ENCODE measurements around the gene SLC25A15. TPM values are rescaled to one million over a fixed set of nuclear protein-coding genes. Genes with fewer than 3 reads are reported as not detected.

SLC25A15 gene
- total RNA-seq: 22.8 and 24.2 TPM in 2 replicates

GRCh38 chr13:40789275-40790153, at the start of gene SLC25A15:
TSS of gene SLC25A15 (plus strand) at chr13:40789611. CDS start at chr13:40793227, 3,616 bp downstream.
- intact Hi-C loops (cut with micrococcal nuclease): loop anchor here (1.0 to 5.0 kb wide), 3 partner anchors 12 to 133 kb away; partner anchors contain the start of gene MRPS31
- peak within 1 kb of the TSS; percentile 80 for H3K27ac Mint-ChIP-seq
- no peaks in the 10 kb centered on the region for H3K9me3 Mint-ChIP-seq
- peak within 1 kb of the TSS; percentile 79 for H3K4me3 Mint-ChIP-seq
- H3K27me3 Mint-ChIP-seq: no peaks in the 10 kb centered on the region
- DNase-seq: peak; percentile 94
- H3K36me3 Mint-ChIP-seq (ENCODE audit: low read depth): no peaks in the 10 kb centered on the region
- H3K4me1 Mint-ChIP-seq: peaks cover 21% of the 10 kb centered on the region

DNA sequence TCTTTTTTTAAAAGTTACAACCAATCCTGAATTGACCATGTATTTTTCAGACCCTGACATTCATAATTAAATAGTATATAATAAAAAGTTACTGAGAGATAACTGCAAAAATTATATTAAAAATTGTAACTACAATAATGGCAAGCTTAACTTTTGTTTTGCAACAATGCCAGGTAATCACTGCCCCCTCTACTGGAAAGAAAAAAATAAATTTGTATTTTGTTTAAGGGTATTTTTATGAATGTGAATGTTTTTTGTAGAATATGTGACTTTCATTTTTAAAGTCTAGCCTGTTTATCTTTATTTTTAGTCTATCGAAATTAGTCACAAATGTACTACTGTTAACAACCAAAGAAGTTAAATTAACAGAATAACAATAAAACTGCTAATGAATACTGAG, 40.1 kb upstream of the SLC25A15 start:
- DNase-seq: no peak
- Mint-ChIP-seq H3K4me1 (peaks cover 2% of the 10 kb centered on the region), H3K9me3 (no peaks in the 10 kb centered on the region), H3K4me3 (no peak overlapping the region), H3K36me3 (ENCODE audit: low read depth) (peaks cover 28% of the 10 kb centered on the region), H3K27ac (no peak overlapping the region), H3K27me3 (no peaks in the 10 kb centered on the region)
- intact Hi-C loops (cut with micrococcal nuclease): no loop called here

DNA sequence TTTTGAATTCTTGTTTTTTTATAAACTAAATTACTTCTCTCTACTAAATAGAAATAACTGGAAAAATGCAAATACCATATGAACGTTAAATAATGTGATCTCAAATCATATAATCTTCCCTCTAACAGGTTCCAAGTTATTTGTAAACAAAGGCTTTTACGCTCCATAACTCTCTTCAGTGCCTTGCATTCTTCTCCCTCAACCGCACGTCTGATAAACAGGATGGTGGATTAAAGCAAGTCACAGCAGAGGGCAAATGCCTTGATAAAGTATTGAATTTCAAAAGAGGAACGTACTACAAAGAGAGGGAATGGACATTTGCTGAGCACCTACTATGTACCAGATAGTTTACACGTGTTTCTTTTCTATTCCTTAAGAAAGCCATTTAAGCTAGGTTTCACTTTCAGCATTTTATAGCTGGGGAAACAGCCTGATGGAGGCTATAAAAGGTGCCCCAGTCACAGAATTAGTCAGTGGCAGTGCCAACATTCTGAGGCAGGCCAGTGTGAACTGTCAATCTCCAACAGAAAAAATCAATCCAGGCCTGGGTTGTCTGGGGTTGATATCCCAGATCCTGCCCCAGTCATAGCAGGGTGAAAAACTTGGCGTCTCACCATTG, 34.2 kb upstream of the SLC25A15 start:
- Mint-ChIP-seq H3K27me3 (no peaks in the 10 kb centered on the region), H3K36me3 (ENCODE audit: low read depth) (peaks cover 46% of the 10 kb centered on the region), H3K4me3 (no peak overlapping the region)

DNA sequence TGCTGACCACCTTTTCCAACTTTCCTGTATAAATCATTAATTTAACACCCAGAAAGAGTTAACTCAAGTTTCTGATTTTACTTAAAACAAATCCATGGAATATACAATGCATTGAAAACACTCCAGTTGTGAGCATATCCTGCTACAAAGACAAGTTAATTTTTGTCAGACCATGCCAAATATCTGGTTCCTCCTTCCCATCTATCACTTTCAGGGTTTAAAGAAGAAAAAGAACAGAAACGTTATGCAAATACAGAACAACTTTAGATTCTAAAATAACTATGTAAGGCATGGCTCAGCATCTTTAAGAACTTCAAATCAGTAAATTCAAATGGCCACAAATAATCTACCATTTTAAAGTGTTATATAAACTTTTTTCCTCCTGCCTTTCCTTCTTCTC, 33.4 kb upstream of the SLC25A15 start:
- H3K4me3 Mint-ChIP-seq: no peak overlapping the region
- H3K9me3 Mint-ChIP-seq: no peaks in the 10 kb centered on the region
- peaks cover 50% of the 10 kb centered on the region for H3K36me3 Mint-ChIP-seq (ENCODE audit: low read depth)
- peaks cover 3% of the 10 kb centered on the region for H3K4me1 Mint-ChIP-seq
- DNase-seq: no peak
- intact Hi-C loops (cut with micrococcal nuclease): no loop called here
- H3K27ac Mint-ChIP-seq: no peak overlapping the region
- no peaks in the 10 kb centered on the region for H3K27me3 Mint-ChIP-seq

More for the DNA sequence above, 34.2 kb upstream of the SLC25A15 start:
- H3K4me1 Mint-ChIP-seq: peaks cover 3% of the 10 kb centered on the region
- H3K27ac Mint-ChIP-seq: no peak overlapping the region
- intact Hi-C loops (cut with micrococcal nuclease): no loop called here
- H3K9me3 Mint-ChIP-seq: no peaks in the 10 kb centered on the region
- DNase-seq: no peak

DNA sequence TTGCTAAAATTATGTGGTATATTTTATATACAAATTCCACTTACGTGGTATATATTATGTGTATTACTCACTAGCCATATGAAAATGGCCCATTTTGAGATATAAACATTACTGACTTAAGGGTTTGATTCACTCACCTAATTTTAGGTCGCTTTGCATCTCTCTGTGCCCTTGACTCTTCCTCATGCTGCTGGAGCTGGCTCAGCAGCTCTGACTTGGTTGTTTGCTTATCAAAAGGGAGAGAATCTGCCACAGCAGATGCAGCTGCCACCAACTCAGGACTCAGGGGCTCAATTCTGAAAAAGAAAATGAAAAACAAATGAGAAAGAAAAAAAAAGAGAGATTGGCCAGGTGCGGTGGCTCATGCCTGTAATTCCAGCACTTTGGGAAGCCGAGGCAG, 30.6 kb upstream of the SLC25A15 start:
- Mint-ChIP-seq H3K27me3 (no peaks in the 10 kb centered on the region), H3K27ac (peak overlapping the region; percentile 66), H3K4me1 (peaks cover 16% of the 10 kb centered on the region), H3K9me3 (no peaks in the 10 kb centered on the region), H3K36me3 (ENCODE audit: low read depth) (peaks cover 44% of the 10 kb centered on the region), H3K4me3 (no peak overlapping the region)
- DNase-seq: no peak
- intact Hi-C loops (cut with micrococcal nuclease): no loop called here

DNA sequence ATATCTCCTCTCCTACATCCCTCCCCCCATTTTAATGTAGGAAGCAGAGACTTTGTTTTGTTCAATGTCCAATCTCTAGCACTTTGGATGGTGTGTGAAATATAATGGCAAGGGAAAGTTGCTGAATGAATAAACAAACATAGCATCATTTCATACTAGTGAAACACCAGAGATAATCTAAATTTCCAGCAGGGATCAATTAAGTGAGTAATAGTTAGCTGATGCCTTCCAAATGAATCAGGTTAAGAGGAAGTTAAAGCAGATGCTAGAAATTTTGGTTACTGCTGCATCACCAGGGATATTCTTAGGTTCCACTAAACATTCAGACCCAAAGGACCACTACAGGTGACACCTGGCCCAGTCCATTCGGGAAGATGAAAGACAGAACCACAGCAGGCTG, 26.6 kb upstream of the SLC25A15 start:
- Mint-ChIP-seq H3K9me3 (no peaks in the 10 kb centered on the region), H3K27ac (peak overlapping the region; percentile 64), H3K4me1 (peaks cover 30% of the 10 kb centered on the region), H3K4me3 (no peak overlapping the region), H3K27me3 (no peaks in the 10 kb centered on the region), H3K36me3 (ENCODE audit: low read depth) (peaks cover 42% of the 10 kb centered on the region)
- intact Hi-C loops (cut with micrococcal nuclease): no loop called here
- peak; percentile 47 for DNase-seq

DNA sequence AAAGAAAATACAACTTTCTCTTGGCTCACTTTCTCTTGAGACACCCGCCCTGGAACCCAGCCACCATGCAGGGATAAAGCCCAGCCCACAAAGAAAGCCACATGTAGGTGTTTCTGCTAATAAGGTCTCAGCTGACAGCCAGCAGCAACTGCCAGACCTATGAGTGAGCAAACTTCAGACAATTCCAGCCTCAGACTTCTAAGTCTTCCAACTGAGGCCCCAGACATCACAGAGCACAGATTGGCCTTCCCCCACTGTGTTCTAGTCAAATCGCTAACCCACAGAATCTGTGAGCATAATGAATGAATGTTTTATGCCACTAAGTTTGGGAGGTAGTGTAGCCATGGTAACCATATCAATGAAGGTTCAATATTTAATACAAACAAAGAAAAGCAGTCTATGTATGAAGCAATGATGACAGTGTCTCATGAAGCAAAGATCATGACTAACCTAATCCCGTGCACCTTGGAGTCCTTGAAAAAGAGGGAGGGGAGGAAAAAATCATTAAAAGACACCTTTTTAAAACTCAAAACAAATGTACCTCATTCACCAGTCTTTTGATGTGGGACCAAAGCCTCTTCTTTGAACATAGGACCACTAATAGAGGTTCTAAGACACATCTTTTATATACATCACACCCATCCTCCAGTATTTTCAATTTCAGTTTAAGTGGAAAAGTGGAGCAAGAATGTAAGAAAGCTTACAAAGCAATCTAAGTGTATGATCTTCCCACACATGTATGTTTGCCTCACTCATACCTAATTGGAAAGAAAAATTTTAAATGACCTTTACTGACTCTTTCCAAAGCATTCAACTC, 24.6 kb upstream of the SLC25A15 start:
- H3K36me3 Mint-ChIP-seq (ENCODE audit: low read depth): peaks cover 35% of the 10 kb centered on the region
- H3K9me3 Mint-ChIP-seq: no peaks in the 10 kb centered on the region
- H3K27ac Mint-ChIP-seq: peak overlapping the region; percentile 96
- peak; percentile 69 for DNase-seq
- H3K27me3 Mint-ChIP-seq: no peaks in the 10 kb centered on the region
- peak overlapping the region; percentile 59 for H3K4me3 Mint-ChIP-seq
- H3K4me1 Mint-ChIP-seq: peaks cover 42% of the 10 kb centered on the region
- intact Hi-C loops (cut with micrococcal nuclease): loop anchor here (1.0 to 2.0 kb wide), 3 partner anchors 13 to 738 kb away; partner anchors contain the start of gene WBP4

DNA sequence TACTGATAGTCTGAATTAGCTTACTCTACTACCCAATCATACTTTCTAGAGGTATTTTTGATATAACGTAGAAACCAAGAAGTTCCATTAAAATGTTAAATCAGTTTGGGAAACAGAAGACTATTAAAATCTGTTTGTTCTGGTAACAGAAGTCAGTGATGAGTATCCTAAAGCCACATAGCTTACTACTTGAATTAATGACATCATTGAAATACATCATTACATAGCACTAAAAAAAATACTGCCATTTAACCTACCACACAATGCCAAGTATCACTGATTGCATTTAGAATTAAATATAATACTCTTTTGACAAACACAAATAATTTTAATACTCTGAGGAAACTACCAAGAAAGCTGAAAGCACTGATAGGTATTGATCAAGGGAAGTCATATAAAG, 23.8 kb upstream of the SLC25A15 start:
- Mint-ChIP-seq H3K27ac (peak overlapping the region; percentile 29), H3K9me3 (no peaks in the 10 kb centered on the region), H3K27me3 (no peaks in the 10 kb centered on the region), H3K4me3 (no peak overlapping the region), H3K4me1 (peaks cover 47% of the 10 kb centered on the region), H3K36me3 (ENCODE audit: low read depth) (peaks cover 32% of the 10 kb centered on the region)
- no peak for DNase-seq
- intact Hi-C loops (cut with micrococcal nuclease): loop anchor here (1.0 to 2.0 kb wide), 2 partner anchors 295 to 739 kb away; partner anchors contain the start of gene WBP4

DNA sequence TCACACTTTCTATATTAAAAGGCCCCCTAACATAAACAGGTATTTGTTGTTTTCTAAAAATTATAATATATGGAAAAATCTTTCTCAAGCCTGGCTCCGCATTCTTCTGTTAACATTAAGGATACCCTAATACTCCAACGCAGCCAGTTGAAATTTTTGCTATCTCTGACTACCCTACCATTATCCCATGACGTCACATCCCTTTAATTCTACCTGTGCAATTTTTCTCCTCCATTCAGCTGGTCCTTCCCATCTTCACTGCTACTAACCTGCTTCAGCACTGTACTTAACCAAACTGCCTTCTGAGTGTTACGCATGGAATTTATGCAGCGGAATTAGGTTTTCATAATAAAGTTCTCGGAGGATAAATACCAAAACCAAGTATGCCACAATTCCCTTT, 19.4 kb upstream of the SLC25A15 start:
- DNase-seq: no peak
- peaks cover 28% of the 10 kb centered on the region for H3K4me1 Mint-ChIP-seq
- H3K27me3 Mint-ChIP-seq: no peaks in the 10 kb centered on the region
- peak overlapping the region; percentile 98 for H3K27ac Mint-ChIP-seq
- peaks cover 12% of the 10 kb centered on the region for H3K36me3 Mint-ChIP-seq (ENCODE audit: low read depth)
- H3K9me3 Mint-ChIP-seq: no peaks in the 10 kb centered on the region
- intact Hi-C loops (cut with micrococcal nuclease): loop anchor here (2.0 to 10.0 kb wide), 4 partner anchors 19 to 425 kb away; partner anchors contain the start of genes FOXO1, KBTBD7 and SLC25A15
- H3K4me3 Mint-ChIP-seq: peak overlapping the region; percentile 98

DNA sequence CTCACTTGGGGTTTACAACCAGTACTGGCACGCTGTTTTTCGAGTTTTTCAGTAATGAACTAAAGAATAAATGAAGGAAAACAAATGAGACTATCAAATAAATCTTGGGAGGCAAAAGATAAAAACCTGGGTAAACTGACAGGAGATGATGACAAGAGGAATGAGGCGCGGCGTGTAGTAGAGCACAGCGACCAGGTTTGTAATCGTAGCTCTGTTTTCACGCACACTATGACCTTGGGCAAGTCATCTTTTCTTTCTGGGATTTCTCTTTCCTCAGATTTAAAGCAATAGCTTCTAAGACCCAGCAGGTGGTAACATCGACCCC, 18.8 kb upstream of the SLC25A15 start:
- intact Hi-C loops (cut with micrococcal nuclease): loop anchor here (2.0 to 10.0 kb wide), 4 partner anchors 18 to 424 kb away; partner anchors contain the start of genes FOXO1, KBTBD7 and SLC25A15
- Mint-ChIP-seq H3K4me1 (peaks cover 27% of the 10 kb centered on the region), H3K27me3 (no peaks in the 10 kb centered on the region), H3K9me3 (no peaks in the 10 kb centered on the region), H3K27ac (peak overlapping the region; percentile 98), H3K4me3 (peak overlapping the region; percentile 98), H3K36me3 (ENCODE audit: low read depth) (peaks cover 12% of the 10 kb centered on the region)
- no peak for DNase-seq

DNA sequence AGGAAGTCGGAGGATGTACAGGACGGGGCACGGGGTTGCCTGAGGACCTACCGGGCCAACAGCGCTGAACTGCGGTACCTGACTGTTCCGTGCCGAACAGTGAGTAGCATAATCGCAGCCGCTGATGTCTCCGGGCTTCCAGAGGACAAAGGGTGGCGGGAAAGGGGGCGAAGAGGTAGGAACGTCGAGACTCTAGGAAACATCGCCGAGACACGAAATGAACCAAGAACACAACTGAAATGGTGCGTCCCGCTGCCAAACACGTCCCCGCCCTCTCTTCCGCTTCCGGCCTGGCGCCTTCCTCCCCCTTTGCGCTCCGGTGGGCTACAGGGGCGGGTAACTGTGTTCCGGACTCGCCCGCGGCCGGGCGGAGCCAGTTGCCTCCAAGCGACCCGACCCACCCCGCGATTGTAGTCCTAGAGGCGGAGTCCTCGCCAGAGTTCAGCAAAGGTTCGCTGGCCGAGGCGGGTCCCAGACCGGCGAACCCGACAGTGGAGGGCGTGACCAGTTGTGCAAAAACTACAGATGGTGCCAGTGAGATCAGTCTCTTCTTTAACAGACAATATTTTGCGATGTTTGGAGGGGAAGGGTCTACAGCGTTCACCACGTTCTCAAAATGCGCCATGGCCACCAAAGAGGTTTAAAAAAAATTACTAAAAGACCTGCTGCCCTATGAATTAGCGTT, 18.3 kb upstream of the SLC25A15 start, which contains the start of gene MRPS31:
Gene MRPS31 (minus strand): TSS at position 257 of the 685 bp plus-strand sequence. CDS start 54 bp downstream, at position 203.
- H3K4me1 Mint-ChIP-seq: peaks cover 30% of the 10 kb centered on the region
- no peaks in the 10 kb centered on the region for H3K27me3 Mint-ChIP-seq
- peak; percentile 98 for DNase-seq
- intact Hi-C loops (cut with micrococcal nuclease): loop anchor here (1.0 to 10.0 kb wide), 5 partner anchors 18 to 988 kb away; partner anchors contain the start of genes FOXO1, KBTBD7 and SLC25A15
- no peaks in the 10 kb centered on the region for H3K9me3 Mint-ChIP-seq
- peak within 1 kb of the TSS; percentile 98 for H3K27ac Mint-ChIP-seq
- peaks cover 12% of the 10 kb centered on the region for H3K36me3 Mint-ChIP-seq (ENCODE audit: low read depth)
- H3K4me3 Mint-ChIP-seq: peak within 1 kb of the TSS; percentile 98

DNA sequence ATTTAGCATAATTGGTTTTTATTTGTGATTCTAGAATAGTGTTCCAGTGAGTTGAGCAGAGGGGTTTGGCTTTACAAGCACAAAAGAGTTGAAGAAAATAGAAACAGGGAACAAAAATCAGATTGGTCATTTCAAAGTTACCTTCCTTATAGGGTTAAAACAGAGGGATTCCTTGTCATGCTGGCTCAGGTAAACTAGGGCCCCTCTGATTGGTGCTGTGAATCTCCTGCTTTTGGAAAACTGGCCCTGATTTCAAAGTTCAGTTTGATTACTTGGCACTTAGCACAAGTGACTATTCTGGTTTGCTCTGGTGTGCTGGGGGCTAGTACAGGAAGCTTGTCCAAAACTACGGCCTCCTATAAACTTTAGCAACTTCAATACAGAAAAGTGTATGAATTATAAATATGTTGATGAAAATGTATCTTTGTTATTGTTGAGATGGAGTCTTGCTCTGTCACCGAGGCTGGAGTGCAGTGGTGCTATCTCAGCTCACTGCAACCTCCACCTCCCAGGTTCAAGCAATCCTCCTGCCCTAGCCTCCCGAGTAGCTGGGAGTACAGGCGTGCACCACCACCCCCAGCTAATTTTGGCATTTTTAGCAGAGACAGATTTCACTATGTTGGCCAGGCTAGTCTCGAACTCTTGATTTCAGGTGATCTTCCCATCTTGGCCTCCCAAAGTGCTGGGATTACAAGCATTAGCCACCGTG, 16.5 kb upstream of the SLC25A15 start:
- DNase-seq: no peak
- peaks cover 6% of the 10 kb centered on the region for H3K36me3 Mint-ChIP-seq (ENCODE audit: low read depth)
- peaks cover 44% of the 10 kb centered on the region for H3K4me1 Mint-ChIP-seq
- peak overlapping the region; percentile 8 for H3K4me3 Mint-ChIP-seq
- no peak overlapping the region for H3K27ac Mint-ChIP-seq
- intact Hi-C loops (cut with micrococcal nuclease): loop anchor here (10.0 kb wide), 2 partner anchors 388 to 422 kb away; partner anchors contain the start of gene KBTBD7
- no peaks in the 10 kb centered on the region for H3K9me3 Mint-ChIP-seq
- no peaks in the 10 kb centered on the region for H3K27me3 Mint-ChIP-seq

All from activated CD4-positive, alpha-beta T cell treated with anti-CD3 and anti-CD28 coated beads, Interleukin-2, amount 10 ng/mL, durations not matched to agents 24 days and 14 days (primary cell).